Fibroblast of peridontal ligament (primary cell): ENCODE results near the gene DLEU7.

Experiments
- DNase-seq: peaks from one replicate; pipeline ENCODE4 v3.0.0-alpha.2; 2010; ENCODE audit errors: extremely low read depth

Gene DLEU7

GRCh38 chr13:50793026-50793425 is 50.5 kb downstream of the DLEU7 start:
- DNase-seq: no peak

GRCh38 chr13:50788551-50789210 is 54.8 kb downstream of the DLEU7 start:
- no peak for DNase-seq

- no peak for DNase-seq
These were observed 55.9 kb downstream of the DLEU7 start for GRCh38 chr13:50787316-50788195.

DNA sequence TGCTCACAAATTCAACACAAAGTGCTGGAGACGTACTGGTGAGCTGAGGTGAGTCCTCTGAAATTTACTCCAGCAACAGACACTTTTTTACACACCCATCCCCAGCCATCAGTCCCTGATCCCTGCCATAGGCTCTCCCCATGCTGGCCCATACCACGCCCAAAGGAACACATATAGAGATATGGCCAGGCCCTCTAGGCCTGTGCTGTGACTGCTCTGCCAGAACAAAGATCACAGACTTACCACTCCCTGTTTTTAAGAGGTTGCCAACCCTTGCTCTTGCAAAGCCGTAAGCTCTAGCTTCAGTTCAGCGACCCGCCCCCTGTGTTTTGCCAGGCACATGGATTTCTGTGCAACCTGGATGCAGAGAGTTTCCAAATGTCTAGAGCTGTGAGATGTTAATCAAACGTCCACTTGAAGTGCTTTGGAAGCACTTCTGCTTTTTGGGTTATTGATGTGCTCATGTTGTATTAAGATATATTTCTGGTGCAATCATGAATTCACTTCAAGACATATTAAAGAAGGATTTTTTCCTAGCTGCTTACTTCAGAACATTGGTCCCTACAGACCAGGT is 59.7 kb downstream of the DLEU7 start:
- no peak for DNase-seq

DNA sequence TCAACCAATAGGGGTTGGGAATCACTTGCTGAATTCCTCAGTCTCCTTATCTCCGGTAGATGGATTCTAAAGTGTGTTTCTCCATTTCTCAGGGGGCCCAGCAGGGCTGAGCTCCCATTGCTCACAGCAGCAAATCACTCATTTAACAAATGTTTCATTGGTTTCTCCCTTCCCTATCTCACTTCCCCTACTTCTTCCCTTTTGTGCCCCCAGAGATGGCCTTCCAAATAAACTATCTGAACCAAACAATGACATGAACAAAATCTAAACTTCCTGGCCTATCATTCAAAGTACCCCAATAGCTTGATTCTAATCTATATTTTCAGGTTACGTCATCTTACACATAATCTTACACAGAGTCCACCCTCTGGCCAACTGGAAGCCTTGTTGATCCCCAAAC is 60.4 kb downstream of the DLEU7 start:
- DNase-seq: no peak

DNA sequence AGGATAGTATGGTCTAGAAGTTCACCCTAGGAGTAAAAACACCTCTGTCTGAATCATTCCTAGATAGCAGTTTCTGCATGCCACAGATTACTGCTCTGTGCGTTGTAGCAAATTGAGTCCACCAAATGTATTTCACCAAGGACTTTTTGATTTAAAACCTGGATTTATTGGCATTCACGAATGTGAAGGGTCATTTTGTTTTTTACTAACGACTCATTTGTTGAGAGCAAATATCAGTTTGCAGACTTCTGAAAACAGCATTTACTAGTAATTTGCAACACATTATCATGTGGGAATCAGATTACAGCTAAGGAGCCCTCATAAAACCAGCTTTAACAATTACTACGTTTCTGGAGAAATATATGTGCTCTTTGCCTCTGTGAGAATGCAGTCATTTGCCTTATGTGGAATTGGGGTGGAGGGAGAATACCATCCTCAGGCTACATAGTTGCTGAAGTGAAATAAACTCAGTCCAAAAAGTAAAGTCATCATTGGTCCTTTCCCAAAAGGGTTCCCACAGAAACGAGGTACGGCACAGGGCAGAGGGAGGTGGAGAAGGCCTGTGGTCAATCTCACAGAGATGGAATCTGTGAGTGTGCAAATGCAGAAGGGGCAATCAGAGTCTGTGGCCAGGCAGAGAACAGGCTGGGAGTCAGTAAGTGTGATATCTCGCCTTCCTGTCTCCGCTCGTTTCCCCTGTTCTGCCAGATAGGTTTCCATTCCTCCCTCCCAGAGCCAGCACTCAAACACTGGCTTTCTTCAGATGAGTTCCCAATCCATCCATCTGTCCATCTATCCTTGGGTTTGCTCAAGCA is 63.1 kb downstream of the DLEU7 start:
- peak; percentile 13 for DNase-seq

DNA sequence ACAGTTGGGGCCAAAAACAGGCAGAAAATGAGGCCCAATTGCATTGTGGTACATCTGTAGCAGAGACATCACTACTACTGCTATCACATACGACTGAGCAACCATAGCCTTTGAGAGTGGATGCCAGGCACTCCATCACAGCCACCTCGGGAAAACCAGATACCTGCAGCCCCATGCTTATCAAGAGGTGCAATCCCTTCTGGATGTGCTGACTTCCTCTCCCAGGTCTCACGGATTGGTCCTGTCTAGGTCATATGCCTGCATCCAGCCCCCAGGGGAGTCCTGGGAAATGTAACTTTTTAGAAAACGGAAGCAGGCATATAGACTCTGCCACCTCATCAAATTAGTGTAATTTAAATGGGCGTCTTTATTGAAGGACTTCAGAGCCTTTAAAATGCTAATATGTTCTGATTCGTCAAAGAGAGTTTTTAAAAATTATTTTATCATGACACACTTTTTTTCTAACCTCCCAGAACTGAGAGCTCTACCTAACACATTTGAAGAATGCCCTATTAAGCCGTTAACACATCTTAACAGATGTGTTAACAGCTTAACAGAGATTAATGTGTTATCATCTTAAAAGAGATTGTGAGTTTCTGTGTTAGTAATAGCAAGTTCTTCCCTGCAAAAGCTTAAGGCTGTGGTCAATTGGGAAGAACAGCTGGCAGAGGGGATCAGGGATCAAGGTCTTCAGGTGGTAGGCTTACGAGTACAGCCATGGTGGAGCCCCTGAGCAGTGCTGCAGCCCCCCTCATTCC is 63.9 kb downstream of the DLEU7 start:
- DNase-seq: no peak
